Mesangial cell (primary cell): ENCODE measurements around the gene PARP16. TPM values are rescaled to one million over a fixed set of nuclear protein-coding genes. Genes with fewer than 3 reads are reported as not detected.

Source experiments
- total RNA-seq: library from RNA; depleted of rRNA; stranded (reverse); fragments of >200 nt; gene quantifications from 2 replicates; pipeline ENCODE4 v1.2.3, GENCODE V29; 2015

PARP16 gene, protein sequence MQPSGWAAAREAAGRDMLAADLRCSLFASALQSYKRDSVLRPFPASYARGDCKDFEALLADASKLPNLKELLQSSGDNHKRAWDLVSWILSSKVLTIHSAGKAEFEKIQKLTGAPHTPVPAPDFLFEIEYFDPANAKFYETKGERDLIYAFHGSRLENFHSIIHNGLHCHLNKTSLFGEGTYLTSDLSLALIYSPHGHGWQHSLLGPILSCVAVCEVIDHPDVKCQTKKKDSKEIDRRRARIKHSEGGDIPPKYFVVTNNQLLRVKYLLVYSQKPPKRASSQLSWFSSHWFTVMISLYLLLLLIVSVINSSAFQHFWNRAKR
- total RNA-seq: 6.2 and 11.9 TPM in 2 replicates

DNA sequence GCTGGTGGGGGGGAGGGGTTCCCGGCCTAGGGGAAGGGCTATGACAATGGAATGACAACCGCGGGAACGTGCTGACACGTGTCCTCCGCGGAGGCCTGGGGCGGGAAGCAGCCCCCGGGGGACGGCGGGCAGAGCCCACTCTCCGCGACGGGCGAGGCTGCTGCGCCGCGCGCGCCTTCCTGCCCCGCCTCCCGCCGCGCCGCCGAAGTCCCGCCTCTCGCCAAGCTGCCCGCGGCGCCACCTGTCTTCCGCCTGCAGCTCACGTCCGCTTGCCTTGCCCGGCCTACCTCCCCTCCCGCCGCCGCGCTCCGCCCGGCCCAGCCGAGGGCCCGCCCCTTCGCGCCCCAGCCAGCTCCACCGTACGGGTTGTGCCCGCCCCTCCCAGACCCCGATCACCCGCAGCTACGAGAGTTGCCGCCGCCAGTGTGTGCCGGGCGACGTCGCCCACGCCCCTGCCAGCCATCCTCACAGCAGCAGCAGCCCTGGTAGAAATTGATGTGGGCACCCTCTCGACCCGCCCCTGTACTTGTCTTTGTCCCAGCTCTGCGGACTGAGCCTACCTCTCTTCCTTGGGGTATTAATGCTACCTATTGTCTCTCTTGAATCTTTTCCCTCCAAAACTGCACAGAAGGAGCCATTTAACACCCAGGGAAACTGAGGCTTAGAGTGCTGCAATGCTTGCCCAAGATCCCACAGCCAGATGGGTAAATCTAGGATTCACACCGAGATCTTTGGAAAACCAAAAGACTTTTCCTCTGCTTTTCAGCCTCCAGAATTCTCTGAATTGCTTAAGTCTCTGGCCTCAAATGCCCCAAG is at the start of gene PARP16:
TSS of gene PARP16 (minus strand) at position 180 of the 816 bp plus-strand sequence. CDS start 457 bp downstream, outside the sequence.

DNA sequence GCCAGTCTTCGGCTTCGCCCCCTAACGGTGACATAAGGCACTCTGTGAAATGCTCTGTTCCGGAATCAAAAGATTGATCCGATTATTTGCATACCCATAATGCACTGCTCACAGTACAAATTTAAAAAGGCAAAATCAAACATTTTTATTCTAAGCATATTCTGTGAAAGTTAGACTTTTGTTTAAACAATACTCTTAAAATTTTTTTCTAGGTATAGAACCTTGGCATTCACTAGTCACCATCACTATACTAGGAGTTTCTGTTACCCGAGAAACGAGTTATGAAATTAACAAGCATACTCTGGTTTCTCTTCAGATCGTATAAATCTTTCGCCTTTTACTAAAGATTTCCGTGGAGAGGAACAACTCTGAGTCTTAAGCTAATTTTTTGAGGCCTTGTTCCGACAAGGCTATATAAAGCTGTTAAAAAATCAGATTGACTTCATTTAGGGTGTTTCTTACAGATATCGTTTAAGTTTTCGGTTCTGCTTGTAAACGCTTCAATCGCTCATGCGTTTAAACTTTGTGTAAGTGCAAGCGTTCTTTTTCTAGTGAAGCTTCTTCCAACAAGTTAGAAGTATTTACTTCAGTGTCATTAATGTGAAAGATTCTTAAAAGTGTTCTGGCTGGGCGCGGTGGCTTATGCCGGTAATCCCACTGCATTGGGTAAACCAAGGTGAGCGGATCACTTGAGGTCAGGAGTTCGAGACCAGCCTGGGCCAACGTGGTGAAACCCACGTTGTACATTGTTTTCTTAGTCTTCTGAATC is 17.9 kb upstream of the PARP16 start, which contains the start of gene RNU5B-1:
TSS of gene RNU5B-1 (plus strand) at position 297 of the 769 bp plus-strand sequence.

DNA sequence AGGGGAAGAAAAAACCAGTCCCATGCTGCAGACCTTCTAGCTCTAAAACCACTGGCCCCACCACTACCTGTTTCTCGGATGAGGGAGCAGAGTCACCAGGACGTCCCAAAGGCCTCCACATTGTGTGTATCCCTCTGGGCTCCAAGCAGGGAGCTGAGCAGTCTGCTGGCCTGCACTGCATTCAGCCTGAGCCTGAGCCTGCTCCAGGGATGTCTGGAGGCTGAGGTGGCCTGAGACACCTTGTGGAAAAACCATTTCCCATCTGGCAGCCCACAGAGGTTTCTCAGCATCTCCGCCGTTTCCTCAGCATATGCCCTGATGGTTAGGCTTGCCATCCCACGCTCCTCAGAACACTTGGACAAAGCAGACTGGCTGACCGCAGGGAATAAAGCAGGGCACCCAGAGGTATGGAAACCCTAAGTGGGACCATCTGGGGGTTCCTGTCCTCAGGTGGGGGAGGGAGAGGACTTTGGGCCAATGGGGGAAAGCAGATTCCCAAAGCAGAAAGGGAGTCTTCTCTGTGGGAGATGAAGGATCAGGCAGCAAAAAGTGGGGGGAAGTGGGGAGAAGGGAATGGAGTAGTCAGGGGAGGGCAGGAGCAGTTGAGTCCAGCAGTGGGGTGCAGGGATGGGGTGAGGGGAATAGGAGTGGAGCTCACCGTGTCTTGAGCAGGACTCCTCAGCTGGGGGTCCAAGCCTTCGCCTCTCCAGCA is 75.8 kb downstream of the PARP16 start, which contains the start of gene CILP:
TSS of gene CILP (minus strand) at position 704 of the 712 bp plus-strand sequence. CDS start 1,718 bp downstream, outside the sequence.

Other genes with a start within 250 kb of the PARP16 start
- gene SLC51B, start 241.5 kb downstream of the PARP16 start, total RNA-seq: not detected in 2 replicates
- not detected in 2 replicates for gene RASL12, start 218.9 kb downstream of the PARP16 start, total RNA-seq
- gene KBTBD13, start 210.1 kb downstream of the PARP16 start, total RNA-seq: not detected in 2 replicates
- gene UBAP1L, start 171.7 kb downstream of the PARP16 start, total RNA-seq: 0.33 and 0.89 TPM in 2 replicates
- 9.9 TPM in 2 replicates for gene PDCD7, start 153.1 kb downstream of the PARP16 start, total RNA-seq
- 15.3 and 15.8 TPM in 2 replicates for gene CLPX, start 101.5 kb downstream of the PARP16 start, total RNA-seq
- 0.13 TPM in 1 of 2 replicates, not detected in the other for gene CILP, start 75.4 kb downstream of the PARP16 start, total RNA-seq
- not detected in 2 replicates for gene RNU5A-1, start 9.2 kb upstream of the PARP16 start, total RNA-seq
- gene RNU5B-1, start 17.8 kb upstream of the PARP16 start, total RNA-seq: not detected in 2 replicates
- 0.25 TPM in 1 of 2 replicates, not detected in the other for gene IGDCC3, start 91.1 kb upstream of the PARP16 start, total RNA-seq
- gene IGDCC4, start 136.1 kb upstream of the PARP16 start, total RNA-seq: 2.3 and 7.9 TPM in 2 replicates
- 19.6 and 20.0 TPM in 2 replicates for gene DPP8, start 230.8 kb upstream of the PARP16 start, total RNA-seq
- 69.3 and 87.8 TPM in 2 replicates for gene HACD3, start 243.6 kb upstream of the PARP16 start, total RNA-seq